Liver (tissue), 9 donors: ENCODE results near the gene FAAP24. TPM values are rescaled to one million over a fixed set of nuclear protein-coding genes. Genes with fewer than 3 reads are reported as not detected.

ENCODE experiments used
- DNase-seq: peaks from one replicate; pipeline ENCODE4 v3.0.0-alpha.2; 2017; ENCODE audit warnings: low spot score
- H3K27ac ChIP-seq, 2 donors: one replicate each; pipeline ENCODE4 v1.7.0; 2013; ENCODE audit warnings: inconsistent platforms in 2 of 2, low read length in 2 of 2, control low read depth in 1 of 2, low read depth in 1 of 2, mild to moderate bottlenecking in 1 of 2
- H3K27me3 ChIP-seq, 4 donors: one replicate each; pipeline versions ENCODE4 v1.6.1 to v1.7.0; 2013; ENCODE audit warnings: low read length in 3 of 4, inconsistent platforms in 1 of 4, mild to moderate bottlenecking in 1 of 4, moderate library complexity in 1 of 4; ENCODE audit not compliant: control insufficient read depth in 4 of 4, insufficient read depth in 4 of 4
- H3K36me3 ChIP-seq, 4 donors: one replicate each; pipeline versions ENCODE4 v1.6.1 to v1.7.0; 2013; ENCODE audit warnings: low read length in 3 of 4, mild to moderate bottlenecking in 3 of 4, low read depth in 1 of 4, moderate library complexity in 1 of 4; ENCODE audit not compliant: control insufficient read depth in 4 of 4, insufficient read depth in 3 of 4
- H3K4me1 ChIP-seq, 4 donors: one replicate each; pipeline versions ENCODE4 v1.6.1 to v1.7.0; 2013; ENCODE audit warnings: low read length in 3 of 4, mild to moderate bottlenecking in 3 of 4, moderate library complexity in 1 of 4; ENCODE audit not compliant: control insufficient read depth in 4 of 4, insufficient read depth in 4 of 4
- H3K4me3 ChIP-seq, 3 donors: one replicate each; pipeline versions ENCODE4 v1.6.1 to v1.7.0; 2013; ENCODE audit warnings: low read length in 3 of 3, control low read depth in 1 of 3, low read depth in 1 of 3, mild to moderate bottlenecking in 1 of 3
- H3K9ac ChIP-seq, 2 donors: one replicate each; pipeline ENCODE4 v1.7.0; 2013; ENCODE audit warnings: low read length in 2 of 2, mild to moderate bottlenecking in 2 of 2, moderate library complexity in 2 of 2, control low read depth in 1 of 2, low read depth in 1 of 2
- H3K9me3 ChIP-seq, 4 donors: one replicate each; pipeline versions ENCODE4 v1.6.1 to v1.7.0; 2013; ENCODE audit warnings: low read length in 3 of 4; ENCODE audit not compliant: control insufficient read depth in 4 of 4
- ATF3 ChIP-seq: IDR thresholded peaks from 2 replicates; pipeline ENCODE4 v1.6.1; 2016; ENCODE audit warnings: antibody characterized with exemption
- CTCF ChIP-seq: fragments of 150-350 bp; IDR thresholded peaks from 2 replicates; pipeline ENCODE4 v1.5.1; 2017; ENCODE audit warnings: improper control_type of control experiment, low read depth, low read length; ENCODE audit not compliant: missing input control
- EGR1 ChIP-seq, 2 donors: IDR thresholded peaks; 2 replicates each; pipeline ENCODE4 v1.6.1; 2016 to 2018; ENCODE audit warnings: antibody characterized with exemption in 2 of 2, low read depth in 2 of 2
- FOXA1 ChIP-seq: IDR thresholded peaks from 2 replicates; pipeline ENCODE4 v1.6.1; 2016; ENCODE audit warnings: antibody characterized with exemption
- FOXA2 ChIP-seq: IDR thresholded peaks from 2 replicates; pipeline ENCODE4 v1.6.1; 2016; ENCODE audit warnings: antibody characterized with exemption
- GABPA ChIP-seq, 2 donors: IDR thresholded peaks in 1 of 2; conservative IDR thresholded peaks in 1 of 2; 2 replicates each; pipeline ENCODE4 v1.6.1; 2016; ENCODE audit warnings: antibody characterized with exemption in 2 of 2, mild to moderate bottlenecking in 1 of 2, moderate library complexity in 1 of 2
- HNF4A ChIP-seq, 2 donors: conservative IDR thresholded peaks; 2 replicates each; pipeline ENCODE4 v1.6.1; 2016; ENCODE audit warnings: antibody characterized with exemption in 2 of 2, mild to moderate bottlenecking in 2 of 2
- HNF4G ChIP-seq: IDR thresholded peaks from 2 replicates; pipeline ENCODE4 v1.6.1; 2016; ENCODE audit warnings: antibody characterized with exemption
- JUND ChIP-seq, 2 donors: IDR thresholded peaks; 2 replicates each; pipeline ENCODE4 v1.6.1; 2016; ENCODE audit warnings: antibody characterized with exemption in 2 of 2
- MAX ChIP-seq: IDR thresholded peaks from 2 replicates; pipeline ENCODE4 v1.6.1; 2016; ENCODE audit warnings: antibody characterized with exemption
- NR2F2 ChIP-seq: IDR thresholded peaks from 2 replicates; pipeline ENCODE4 v1.6.1; 2016; ENCODE audit warnings: antibody characterized with exemption
- RAD21 ChIP-seq, 2 donors: IDR thresholded peaks; 2 replicates each; pipeline ENCODE4 v1.6.1; 2016; ENCODE audit warnings: antibody characterized with exemption in 2 of 2, mild to moderate bottlenecking in 2 of 2
- REST ChIP-seq: IDR thresholded peaks from 2 replicates; pipeline ENCODE4 v1.6.1; 2016; ENCODE audit warnings: antibody characterized with exemption, mild to moderate bottlenecking
- RXRA ChIP-seq, 2 donors: IDR thresholded peaks; 2 replicates each; pipeline ENCODE4 v1.6.1; 2017 to 2018; ENCODE audit warnings: antibody characterized with exemption in 2 of 2, mild to moderate bottlenecking in 1 of 2
- SP1 ChIP-seq: IDR thresholded peaks from 2 replicates; pipeline ENCODE4 v1.6.1; 2018; ENCODE audit warnings: antibody characterized with exemption, mild to moderate bottlenecking
- TAF1 ChIP-seq: conservative IDR thresholded peaks from 2 replicates; pipeline ENCODE4 v1.6.1; 2016; ENCODE audit warnings: antibody characterized with exemption, mild to moderate bottlenecking
- YY1 ChIP-seq: IDR thresholded peaks from 2 replicates; pipeline ENCODE4 v1.6.1; 2016; ENCODE audit warnings: antibody characterized with exemption, mild to moderate bottlenecking
- ZBTB33 ChIP-seq: IDR thresholded peaks from 2 replicates; pipeline ENCODE4 v1.6.1; 2016; ENCODE audit warnings: antibody characterized with exemption
- WGBS: extraction: QIAGEN DNeasy Blood & Tissue Kit; methylation state at CpG from one replicate; pipeline ENCODE4 v1.1.7; 2013; 5-methylcytosine and 5-hydroxymethylcytosine counted together
- polyA plus RNA-seq, 2 donors: library from polyadenylated mRNA; stranded (reverse) in 1 of 2; unstranded in 1 of 2; fragments of 200-250 nt in 1 of 2; fragments of >200 nt in 1 of 2; fragmentation: Nextera tagmentation in 1 of 2; extraction: Ambion mirVana in 1 of 2; gene quantifications; one replicate each; pipeline versions ENCODE4 v1.2.1 to v1.2.3, GENCODE V29; 2013 to 2015
- total RNA-seq, 2 donors: library from RNA; depleted of rRNA; stranded (reverse); fragments of >200 nt; gene quantifications; one replicate each; pipeline ENCODE4 v1.2.3, GENCODE V29; 2014
- donor health status: healthy.
- donor health status: healthy.
- donor health status: healthy.
- donor health status: healthy.
- donor health status: healthy.

The FAAP24 gene
- total and polyA plus RNA-seq, 4 donors: 0.19 to 1.1 (median 0.27) TPM

- TF ChIP-seq EGR1 (IDR thresholded peaks at IDR 0.05; ENCODE audit: low read depth in 2 of 2): no peak
- no peak for TF ChIP-seq ZBTB33
- TF ChIP-seq RXRA (IDR thresholded peaks at IDR 0.05): no peak
- no peak for TF ChIP-seq FOXA2
- no peak for TF ChIP-seq TAF1
- no peak for TF ChIP-seq RAD21 (IDR thresholded peaks at IDR 0.05)
- TF ChIP-seq FOXA1: no peak
- no peak for TF ChIP-seq NR2F2
- no peak for TF ChIP-seq ATF3
- no peak for TF ChIP-seq REST
- no peak for TF ChIP-seq HNF4G
- no peak for TF ChIP-seq MAX
- TF ChIP-seq JUND (IDR thresholded peaks at IDR 0.05): no peak
- TF ChIP-seq CTCF: no peak
- TF ChIP-seq HNF4A (conservative IDR thresholded peaks at IDR 0.05): no peak
- Histone ChIP-seq H3K36me3 (peaks cover 0 to 13% (median 12%) of the 10 kb centered on the region in 4 donors), H3K4me1 (no peaks in the 10 kb centered on the region), H3K27me3 (no peaks in the 10 kb centered on the region), H3K9ac (no peak overlapping the region), H3K4me3 (no peak overlapping the region), H3K9me3 (peaks cover 0 to 6% (median 3%) of the 10 kb centered on the region in 4 donors), H3K27ac (no peak overlapping the region)
- 93% methylated on average over 6 of the region's 6 CpGs for WGBS
- no peak for DNase-seq
Measured at GRCh38 chr19:32924200-32924599, 47.8 kb upstream of the FAAP24 start.

GRCh38 chr19:32928806-32929205, 43.2 kb upstream of the FAAP24 start:
- DNase-seq: no peak
- H3K9me3 ChIP-seq: peaks cover 0 to 6% (median 3%) of the 10 kb centered on the region in 4 donors
- peak overlapping the region in 1 of 3 donors; percentile 49 for H3K4me3 ChIP-seq
- TF ChIP-seq CTCF (no peak), TAF1 (no peak), GABPA (IDR thresholded peaks at IDR 0.05 in 1 of 2, conservative IDR thresholded peaks at IDR 0.05 in 1 of 2) (no peak), EGR1 (IDR thresholded peaks at IDR 0.05; ENCODE audit: low read depth in 2 of 2) (no peak), FOXA2 (no peak), ATF3 (no peak), RXRA (IDR thresholded peaks at IDR 0.05) (no peak), RAD21 (IDR thresholded peaks at IDR 0.05) (no peak), SP1 (no peak), HNF4G (no peak), MAX (no peak), NR2F2 (no peak), HNF4A (conservative IDR thresholded peaks at IDR 0.05) (no peak), FOXA1 (no peak), YY1 (no peak), ZBTB33 (no peak)
- no peaks in the 10 kb centered on the region for H3K27me3 ChIP-seq
- 80% methylated on average over 2 of the region's 2 CpGs for WGBS
- H3K9ac ChIP-seq: no peak overlapping the region
- H3K36me3 ChIP-seq: peaks cover 2 to 15% (median 12%) of the 10 kb centered on the region in 4 donors
- no peak overlapping the region for H3K27ac ChIP-seq
- H3K4me1 ChIP-seq: no peaks in the 10 kb centered on the region
